Hepatic stellate cell (primary cell): Measurements from ENCODE around the gene MSH5.
"Not testable (repeated sequence)": the region's sequence is repeated elsewhere in the genome, so short reads cannot be mapped to it uniquely, and the experiment has no call there.

Experiments used
- DNase-seq: peaks from one replicate; pipeline ENCODE4 v3.0.0; 2011; ENCODE audit warnings: low spot score

The MSH5 gene

GRCh38 chr6:31778999-31779885 lies 39.4 kb downstream of the MSH5 start:
- DNase-seq: no peak

GRCh38 chr6:31779908-31780307 lies 40.1 kb downstream of the MSH5 start:
- no peak for DNase-seq

GRCh38 chr6:31780507-31781243 lies 40.9 kb downstream of the MSH5 start:
- DNase-seq: no peak

- DNase-seq: no peak
Measured at GRCh38 chr6:31781244-31782125, 41.7 kb downstream of the MSH5 start.

GRCh38 chr6:31782126-31782855 lies 42.5 kb downstream of the MSH5 start:
- DNase-seq: no peak

GRCh38 chr6:31784098-31784925 lies 44.5 kb downstream of the MSH5 start:
- no peak for DNase-seq

GRCh38 chr6:31785475-31785874 lies 45.7 kb downstream of the MSH5 start:
- no peak for DNase-seq

- peak; percentile 82 for DNase-seq
Measured at GRCh38 chr6:31791324-31792089, 51.7 kb downstream of the MSH5 start.

- no peak for DNase-seq
Measured at GRCh38 chr6:31792090-31792374, 52.2 kb downstream of the MSH5 start.

GRCh38 chr6:31792761-31793171 lies 53.0 kb downstream of the MSH5 start:
- DNase-seq: peak; percentile 54

GRCh38 chr6:31793927-31794245 lies 54.1 kb downstream of the MSH5 start:
- not testable (repeated sequence) for DNase-seq

GRCh38 chr6:31794294-31794865 lies 54.6 kb downstream of the MSH5 start:
- no peak for DNase-seq

- peak; percentile 73 for DNase-seq
Measured at GRCh38 chr6:31794866-31795615, 55.2 kb downstream of the MSH5 start.

- DNase-seq: peak; percentile 97
Measured at GRCh38 chr6:31795616-31796298, 56.0 kb downstream of the MSH5 start, which contains the start of gene VARS1. Gene VARS1, minus strand, starts transcription at chr6:31795752. Its CDS starts 535 bp downstream, at chr6:31795217.

GRCh38 chr6:31796993-31797385 lies 57.2 kb downstream of the MSH5 start:
- no peak for DNase-seq

GRCh38 chr6:31797588-31797987 lies 57.8 kb downstream of the MSH5 start:
- DNase-seq: no peak

GRCh38 chr6:31799781-31800180 lies 60.0 kb downstream of the MSH5 start:
- DNase-seq: no peak
